Hippocampal formation (tissue), 2 donors: ENCODE data around the gene FHOD3.
A peak's percentile ranks its signal among the peaks of the same experiment; 100 is the strongest.
"Not testable (repeated sequence)": the region's sequence is repeated elsewhere in the genome, so short reads cannot be mapped to it uniquely, and the experiment has no call there.

Experiments
- DNase-seq, 2 donors: peaks; one replicate each; lab custom pipeline; 2025; lab: John Stamatoyannopoulos, UW

The FHOD3 gene

GRCh38 chr18:36752929-36753865 lies 455.7 kb downstream of the FHOD3 start:
- DNase-seq = no peak

GRCh38 chr18:36756242-36756641 lies 458.7 kb downstream of the FHOD3 start:
- DNase-seq = no peak

GRCh38 chr18:36757081-36757480 lies 459.6 kb downstream of the FHOD3 start:
- DNase-seq = peak in 1 of 2 donors; percentile 72

GRCh38 chr18:36757991-36758390 lies 460.5 kb downstream of the FHOD3 start:
- no peak for DNase-seq

GRCh38 chr18:36758623-36759022 lies 461.1 kb downstream of the FHOD3 start:
- no peak for DNase-seq

GRCh38 chr18:36759167-36759776 lies 461.8 kb downstream of the FHOD3 start:
- no peak for DNase-seq

GRCh38 chr18:36760598-36760997 lies 463.1 kb downstream of the FHOD3 start:
- no peak for DNase-seq

GRCh38 chr18:36761186-36761698 lies 463.7 kb downstream of the FHOD3 start:
- DNase-seq = no peak

- DNase-seq = no peak
Observed at GRCh38 chr18:36762074-36762473, 464.6 kb downstream of the FHOD3 start.

GRCh38 chr18:36762965-36763364 lies 465.5 kb downstream of the FHOD3 start:
- not testable (repeated sequence) for DNase-seq

GRCh38 chr18:36766836-36767235 lies 469.3 kb downstream of the FHOD3 start:
- no peak for DNase-seq

GRCh38 chr18:36769172-36769571 lies 471.7 kb downstream of the FHOD3 start:
- no peak for DNase-seq

- no peak for DNase-seq
Observed at GRCh38 chr18:36769611-36770314, 472.2 kb downstream of the FHOD3 start.

- DNase-seq = no peak
Observed at GRCh38 chr18:36770315-36770946, 472.9 kb downstream of the FHOD3 start.

GRCh38 chr18:36771245-36771644 lies 473.7 kb downstream of the FHOD3 start:
- DNase-seq = no peak

- no peak for DNase-seq
Observed at GRCh38 chr18:36772241-36772723, 474.8 kb downstream of the FHOD3 start.

GRCh38 chr18:36775396-36775795 lies 477.9 kb downstream of the FHOD3 start:
- no peak for DNase-seq

- no peak for DNase-seq
Observed at GRCh38 chr18:36776650-36777049, 479.1 kb downstream of the FHOD3 start.

GRCh38 chr18:36777566-36777965 lies 480.1 kb downstream of the FHOD3 start:
- DNase-seq = no peak

GRCh38 chr18:36780748-36781147 lies 483.2 kb downstream of the FHOD3 start:
- no peak for DNase-seq

GRCh38 chr18:36782710-36783109 lies 485.2 kb downstream of the FHOD3 start:
- DNase-seq = no peak

GRCh38 chr18:36783792-36784191 lies 486.3 kb downstream of the FHOD3 start:
- DNase-seq = no peak
